GM23338 (cell line): ENCODE data around the gene UNC93A. TPM values are rescaled to one million over a fixed set of nuclear protein-coding genes. Genes with fewer than 3 reads are reported as not detected.
A peak's percentile ranks its signal among the peaks of the same experiment; 100 is the strongest.
"Not testable (repeated sequence)": the region's sequence is repeated elsewhere in the genome, so short reads cannot be mapped to it uniquely, and the experiment has no call there.

ENCODE experiments used
- ATAC-seq: fragments of 200-7000 bp; cut with Tn5 transposase; 3 replicates; pipeline ENCODE4 v1.9.1; 2020
- DNase-seq: peaks from one replicate; pipeline ENCODE4 v3.0.0-alpha.2; 2015; ENCODE audit warnings: low spot score
- H2AFZ ChIP-seq: fragments of 200-600 bp; sonication (generic); 2 replicates; pipeline ENCODE4 v1.8.0; 2016; ENCODE audit warnings: antibody characterized with exemption, mild to moderate bottlenecking, moderate library complexity
- H3F3A ChIP-seq: fragments of 200-600 bp; sonication (generic); replicated peaks from 2 replicates; pipeline ENCODE4 v1.8.0; 2017; ENCODE audit warnings: antibody characterized with exemption, mixed run types, low read depth
- H3K27ac ChIP-seq: fragments of 200-600 bp; sonication (generic); 2 replicates; pipeline ENCODE4 v1.6.1; 2016; ENCODE audit warnings: low read depth
- H3K27me3 ChIP-seq: fragments of 200-600 bp; sonication (generic); 2 replicates; pipeline ENCODE4 v1.8.0; 2016; ENCODE audit warnings: mild to moderate bottlenecking, mixed run types, moderate library complexity; ENCODE audit not compliant: insufficient read depth
- H3K36me3 ChIP-seq: fragments of 200-600 bp; sonication (generic); 2 replicates; pipeline ENCODE4 v1.8.0; 2016; ENCODE audit warnings: mild to moderate bottlenecking; ENCODE audit not compliant: insufficient read depth
- H3K4me1 ChIP-seq: fragments of 200-600 bp; sonication (generic); 2 replicates; pipeline ENCODE4 v1.8.0; 2016; ENCODE audit warnings: mild to moderate bottlenecking, moderate library complexity; ENCODE audit not compliant: insufficient read depth
- H3K4me2 ChIP-seq: fragments of 200-600 bp; sonication (generic); 2 replicates; pipeline ENCODE4 v1.7.1; 2017; ENCODE audit warnings: mixed run types
- H3K4me3 ChIP-seq: fragments of 200-600 bp; sonication (generic); 2 replicates; pipeline ENCODE4 v1.6.1; 2016; ENCODE audit warnings: mixed run types
- H3K79me2 ChIP-seq: fragments of 200-600 bp; sonication (generic); replicated peaks from 2 replicates; pipeline ENCODE4 v1.8.0; 2017; ENCODE audit warnings: mild to moderate bottlenecking; ENCODE audit not compliant: insufficient read depth
- H3K9me2 ChIP-seq: fragments of 200-600 bp; sonication (generic); 2 replicates; pipeline ENCODE4 v1.8.0; 2017; ENCODE audit not compliant: insufficient read depth
- H4K20me1 ChIP-seq: fragments of 200-600 bp; sonication (generic); replicated peaks from 2 replicates; pipeline ENCODE4 v1.8.0; 2017; ENCODE audit warnings: mild to moderate bottlenecking; ENCODE audit not compliant: insufficient read depth
- H3K27ac Mint-ChIP-seq: 2 replicates; pipeline ENCODE4 v1.8.0; 2020; ENCODE audit warnings: inconsistent platforms, mild to moderate bottlenecking, moderate library complexity, mixed read lengths
- H3K27me3 Mint-ChIP-seq: 3 replicates; pipeline ENCODE4 v1.8.0; 2022; ENCODE audit warnings: low read depth, mild to moderate bottlenecking, moderate library complexity, mixed read lengths, inconsistent platforms; ENCODE audit not compliant: insufficient read depth, poor library complexity
- H3K36me3 Mint-ChIP-seq: 3 replicates; pipeline ENCODE4 v1.8.0; 2021; ENCODE audit warnings: low read depth, mild to moderate bottlenecking, inconsistent platforms, moderate library complexity, mixed read lengths
- H3K4me1 Mint-ChIP-seq: 3 replicates; pipeline ENCODE4 v1.8.0; 2020; ENCODE audit warnings: mild to moderate bottlenecking, inconsistent platforms, mixed read lengths
- H3K4me3 Mint-ChIP-seq: 3 replicates; pipeline ENCODE4 v1.8.0; 2021; ENCODE audit warnings: moderate library complexity, mild to moderate bottlenecking, inconsistent platforms, mixed read lengths
- H3K9me3 Mint-ChIP-seq: 3 replicates; pipeline ENCODE4 v1.8.0; 2020; ENCODE audit warnings: moderate library complexity, mild to moderate bottlenecking, inconsistent platforms, mixed read lengths
- EZH2phosphoT487 ChIP-seq: fragments of 200-600 bp; sonication (generic); IDR thresholded peaks from one replicate; pipeline ENCODE4 v1.8.1; 2018; ENCODE audit warnings: antibody characterized with exemption; ENCODE audit not compliant: unreplicated experiment
- NANOG ChIP-seq: IDR thresholded peaks from 2 replicates; pipeline ENCODE4 v1.6.1; 2016; ENCODE audit warnings: antibody characterized with exemption, borderline replicate concordance
- STAT1 ChIP-seq: IDR thresholded peaks from one replicate; pipeline ENCODE4 v1.6.1; 2016; ENCODE audit warnings: antibody characterized with exemption; ENCODE audit not compliant: unreplicated experiment
- ZNF331 ChIP-seq: fragments of 250-450 bp; sonication (Bioruptor Pico); IDR thresholded peaks from 2 replicates; pipeline ENCODE4 v1.5.0; 2020; ENCODE audit warnings: low read depth, mild to moderate bottlenecking, moderate library complexity
- polyA plus RNA-seq: library from polyadenylated mRNA; unstranded; fragments of >200 nt; fragmentation: Nextera tagmentation; extraction: Ambion mirVana; gene quantifications from 2 replicates; pipeline ENCODE4 v1.2.1, GENCODE V29; 2016
- total RNA-seq: library from RNA; depleted of rRNA; stranded (reverse); fragments of >200 nt; shearing (Covaris generic); gene quantifications from 2 replicates; pipeline ENCODE4 v1.2.3, GENCODE V29; 2014
- TF ChIP-seq, protein P1 (sequence below): IDR thresholded peaks from one replicate; pipeline ENCODE4 v1.6.1; 2018; ENCODE audit warnings: antibody characterized with exemption; ENCODE audit not compliant: unreplicated experiment
- TF ChIP-seq, protein P2 (sequence below), 2 experiments: fragments of 200-600 bp in 1 of 2; sonication (generic) in 1 of 2; conservative IDR thresholded peaks; 2 replicates each; pipeline versions ENCODE4 v1.5.1 to v1.6.1; 2016 to 2017; ENCODE audit warnings: antibody characterized with exemption in 2 of 2, low read depth in 2 of 2, mild to moderate bottlenecking in 2 of 2, moderate library complexity in 1 of 2
- TF ChIP-seq, protein P3 (sequence below): IDR thresholded peaks from 2 replicates; pipeline ENCODE4 v1.6.1; 2016; ENCODE audit warnings: antibody characterized with exemption

Gene UNC93A
- total and polyA plus RNA-seq, 2 experiments from 2014 or later = 0.18 to 0.28 TPM

DNA sequence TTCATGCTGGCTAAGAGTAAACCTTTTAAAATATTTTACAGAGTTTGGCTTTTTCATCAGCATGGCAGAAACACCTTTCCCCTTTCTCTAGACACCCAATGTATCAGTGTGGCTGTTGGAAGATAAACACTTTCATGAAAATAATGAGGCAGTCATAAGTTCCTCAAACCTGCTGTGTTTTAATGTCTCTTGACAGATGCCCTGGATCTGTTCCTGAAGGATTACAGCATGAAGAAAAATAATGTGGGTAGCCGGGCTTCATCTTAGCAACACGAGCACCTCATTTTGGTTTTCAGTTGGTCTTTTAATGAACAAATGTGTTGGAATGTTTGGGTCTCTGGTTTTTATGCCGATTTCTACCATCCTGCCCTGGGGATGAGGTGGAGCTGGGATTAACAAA, 45.5 kb upstream of the UNC93A start (continued):
- TF ChIP-seq, protein P1, sequence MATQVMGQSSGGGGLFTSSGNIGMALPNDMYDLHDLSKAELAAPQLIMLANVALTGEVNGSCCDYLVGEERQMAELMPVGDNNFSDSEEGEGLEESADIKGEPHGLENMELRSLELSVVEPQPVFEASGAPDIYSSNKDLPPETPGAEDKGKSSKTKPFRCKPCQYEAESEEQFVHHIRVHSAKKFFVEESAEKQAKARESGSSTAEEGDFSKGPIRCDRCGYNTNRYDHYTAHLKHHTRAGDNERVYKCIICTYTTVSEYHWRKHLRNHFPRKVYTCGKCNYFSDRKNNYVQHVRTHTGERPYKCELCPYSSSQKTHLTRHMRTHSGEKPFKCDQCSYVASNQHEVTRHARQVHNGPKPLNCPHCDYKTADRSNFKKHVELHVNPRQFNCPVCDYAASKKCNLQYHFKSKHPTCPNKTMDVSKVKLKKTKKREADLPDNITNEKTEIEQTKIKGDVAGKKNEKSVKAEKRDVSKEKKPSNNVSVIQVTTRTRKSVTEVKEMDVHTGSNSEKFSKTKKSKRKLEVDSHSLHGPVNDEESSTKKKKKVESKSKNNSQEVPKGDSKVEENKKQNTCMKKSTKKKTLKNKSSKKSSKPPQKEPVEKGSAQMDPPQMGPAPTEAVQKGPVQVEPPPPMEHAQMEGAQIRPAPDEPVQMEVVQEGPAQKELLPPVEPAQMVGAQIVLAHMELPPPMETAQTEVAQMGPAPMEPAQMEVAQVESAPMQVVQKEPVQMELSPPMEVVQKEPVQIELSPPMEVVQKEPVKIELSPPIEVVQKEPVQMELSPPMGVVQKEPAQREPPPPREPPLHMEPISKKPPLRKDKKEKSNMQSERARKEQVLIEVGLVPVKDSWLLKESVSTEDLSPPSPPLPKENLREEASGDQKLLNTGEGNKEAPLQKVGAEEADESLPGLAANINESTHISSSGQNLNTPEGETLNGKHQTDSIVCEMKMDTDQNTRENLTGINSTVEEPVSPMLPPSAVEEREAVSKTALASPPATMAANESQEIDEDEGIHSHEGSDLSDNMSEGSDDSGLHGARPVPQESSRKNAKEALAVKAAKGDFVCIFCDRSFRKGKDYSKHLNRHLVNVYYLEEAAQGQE = no peak
- TF ChIP-seq ZNF331 (CRISPR knock-in tag) (no peak), EZH2phosphoT487 (no peak)
- TF ChIP-seq, protein P2, sequence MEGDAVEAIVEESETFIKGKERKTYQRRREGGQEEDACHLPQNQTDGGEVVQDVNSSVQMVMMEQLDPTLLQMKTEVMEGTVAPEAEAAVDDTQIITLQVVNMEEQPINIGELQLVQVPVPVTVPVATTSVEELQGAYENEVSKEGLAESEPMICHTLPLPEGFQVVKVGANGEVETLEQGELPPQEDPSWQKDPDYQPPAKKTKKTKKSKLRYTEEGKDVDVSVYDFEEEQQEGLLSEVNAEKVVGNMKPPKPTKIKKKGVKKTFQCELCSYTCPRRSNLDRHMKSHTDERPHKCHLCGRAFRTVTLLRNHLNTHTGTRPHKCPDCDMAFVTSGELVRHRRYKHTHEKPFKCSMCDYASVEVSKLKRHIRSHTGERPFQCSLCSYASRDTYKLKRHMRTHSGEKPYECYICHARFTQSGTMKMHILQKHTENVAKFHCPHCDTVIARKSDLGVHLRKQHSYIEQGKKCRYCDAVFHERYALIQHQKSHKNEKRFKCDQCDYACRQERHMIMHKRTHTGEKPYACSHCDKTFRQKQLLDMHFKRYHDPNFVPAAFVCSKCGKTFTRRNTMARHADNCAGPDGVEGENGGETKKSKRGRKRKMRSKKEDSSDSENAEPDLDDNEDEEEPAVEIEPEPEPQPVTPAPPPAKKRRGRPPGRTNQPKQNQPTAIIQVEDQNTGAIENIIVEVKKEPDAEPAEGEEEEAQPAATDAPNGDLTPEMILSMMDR (conservative IDR thresholded peaks at IDR 0.05; ENCODE audit: low read depth in 2 of 2) = no peak

DNA sequence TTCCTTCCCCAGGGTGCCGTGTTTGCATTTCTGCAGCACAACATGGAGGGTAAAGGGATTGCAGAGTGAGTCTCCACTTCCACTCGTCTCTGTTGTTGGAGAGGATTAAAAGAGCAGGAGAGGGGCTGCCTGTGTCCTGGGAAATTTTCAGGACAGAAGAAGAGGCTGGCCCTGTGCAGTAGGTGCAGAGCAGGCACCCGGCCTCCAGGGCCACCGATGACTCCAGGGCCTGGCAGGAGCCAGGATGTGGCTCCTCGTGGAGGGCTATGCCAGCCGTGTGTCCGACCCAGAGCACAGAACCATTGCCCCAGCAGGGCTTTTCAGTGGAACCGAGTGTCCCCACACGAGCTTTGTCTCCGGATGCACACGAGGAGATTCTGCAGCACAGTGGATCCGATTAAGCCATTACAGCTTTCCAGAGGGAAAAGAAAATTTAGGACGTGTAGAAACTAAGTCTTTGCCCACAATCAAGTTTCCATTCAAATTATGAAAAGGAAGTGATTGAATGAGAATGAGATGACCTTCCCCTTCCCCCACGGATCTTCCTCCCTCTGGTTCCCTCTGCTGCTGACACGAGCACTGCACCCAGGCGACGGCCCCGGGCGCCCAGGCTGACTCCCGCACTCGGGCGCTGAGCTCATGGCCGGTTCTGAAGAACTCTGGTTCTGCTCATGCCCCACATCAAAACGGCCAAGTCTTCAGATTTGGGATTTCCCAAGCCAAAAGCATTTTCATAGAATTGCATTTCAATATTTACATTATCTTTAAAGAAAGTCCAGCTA, 43.1 kb upstream of the UNC93A start:
- peak overlapping the region; percentile 29; the same call in 2 of the 3 replicates for H3K4me3 Mint-ChIP-seq
- Histone ChIP-seq H3K36me3 (peaks cover 5% of the 10 kb centered on the region; the same call in 1 of the 2 replicates), H4K20me1 (no peaks in the 10 kb centered on the region), H3K27ac (peak overlapping the region; percentile 75; the same call in 1 of the 2 replicates), H2AFZ (no peak overlapping the region), H3K79me2 (peaks cover 3% of the 10 kb centered on the region; the same call in 1 of the 2 replicates), H3K4me2 (peak overlapping the region; percentile 17; the same call in 1 of the 2 replicates), H3K27me3 (no peaks in the 10 kb centered on the region), H3F3A (peaks cover 23% of the 10 kb centered on the region; the same call in 1 of the 2 replicates), H3K4me1 (peaks cover 37% of the 10 kb centered on the region), H3K9me2 (no peaks in the 10 kb centered on the region), H3K4me3 (no peak overlapping the region)
- peaks cover 7% of the 10 kb centered on the region for H3K27me3 Mint-ChIP-seq
- H3K27ac Mint-ChIP-seq = 0 out of 2 replicates have a peak overlapping the region, but pooled peaks have one; percentile 60
- H3K36me3 Mint-ChIP-seq = peaks cover 30% of the 10 kb centered on the region
- DNase-seq (peak; percentile 69), ATAC-seq (peak; percentile 58)
- no peak for TF ChIP-seq STAT1
- no peak for TF ChIP-seq NANOG
- TF ChIP-seq, protein P3, sequence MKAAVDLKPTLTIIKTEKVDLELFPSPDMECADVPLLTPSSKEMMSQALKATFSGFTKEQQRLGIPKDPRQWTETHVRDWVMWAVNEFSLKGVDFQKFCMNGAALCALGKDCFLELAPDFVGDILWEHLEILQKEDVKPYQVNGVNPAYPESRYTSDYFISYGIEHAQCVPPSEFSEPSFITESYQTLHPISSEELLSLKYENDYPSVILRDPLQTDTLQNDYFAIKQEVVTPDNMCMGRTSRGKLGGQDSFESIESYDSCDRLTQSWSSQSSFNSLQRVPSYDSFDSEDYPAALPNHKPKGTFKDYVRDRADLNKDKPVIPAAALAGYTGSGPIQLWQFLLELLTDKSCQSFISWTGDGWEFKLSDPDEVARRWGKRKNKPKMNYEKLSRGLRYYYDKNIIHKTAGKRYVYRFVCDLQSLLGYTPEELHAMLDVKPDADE = no peak
- TF ChIP-seq, protein P2 (conservative IDR thresholded peaks at IDR 0.05; ENCODE audit: low read depth in 2 of 2) = peak in 1 of 2 experiments; percentile 48; a peak in 3 of 4 replicates
- TF ChIP-seq EZH2phosphoT487 = no peak
- H3K4me1 Mint-ChIP-seq = peaks cover 66% of the 10 kb centered on the region
- H3K9me3 Mint-ChIP-seq = peaks cover 7% of the 10 kb centered on the region; the same call in 1 of the 3 replicates

DNA sequence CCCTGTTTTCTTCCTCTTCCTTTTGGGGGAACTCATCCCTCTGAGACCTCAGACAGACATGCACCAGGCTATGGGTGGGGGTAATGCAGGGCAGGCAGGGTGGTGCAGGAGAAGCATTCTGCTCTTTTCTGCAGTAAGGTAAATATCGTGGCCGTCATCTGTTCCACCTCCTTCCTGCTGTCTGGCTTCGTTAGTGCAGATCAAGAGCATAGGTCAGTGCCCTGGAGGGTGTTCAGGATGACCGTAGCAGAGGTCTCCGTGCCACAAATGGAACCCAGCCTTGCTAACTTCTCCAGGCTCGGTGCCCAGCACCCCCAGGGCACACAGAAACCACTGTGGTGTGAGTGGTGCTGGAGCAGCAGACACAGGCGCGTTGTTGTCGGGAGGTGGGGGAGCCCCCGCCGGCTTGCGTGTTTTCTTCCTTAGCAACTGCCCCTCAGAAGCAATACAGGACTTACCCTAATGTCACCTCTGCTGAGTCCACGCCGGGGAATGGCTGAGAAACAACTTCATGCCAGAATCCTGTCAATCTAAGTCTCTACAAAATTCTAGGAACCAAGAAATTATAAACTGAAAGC, 42.1 kb upstream of the UNC93A start:
- H3K9me2 ChIP-seq, H4K20me1 ChIP-seq, DNase-seq, H3K4me3 ChIP-seq, ATAC-seq, H2AFZ ChIP-seq, H3K27me3 Mint-ChIP-seq, H3K4me3 Mint-ChIP-seq, H3K79me2 ChIP-seq, H3K36me3 ChIP-seq, H3K4me2 ChIP-seq, H3K27ac ChIP-seq, H3K27me3 ChIP-seq: not testable (repeated sequence)
- Mint-ChIP-seq H3K36me3 (peaks cover 38% of the 10 kb centered on the region), H3K27ac (0 out of 2 replicates have a peak overlapping the region, but pooled peaks have one; percentile 1), H3K4me1 (peaks cover 57% of the 10 kb centered on the region), H3K9me3 (peaks cover 16% of the 10 kb centered on the region)
- Histone ChIP-seq H3K4me1 (peaks cover 28% of the 10 kb centered on the region), H3F3A (peaks cover 20% of the 10 kb centered on the region; the same call in 1 of the 2 replicates)
